Liver (tissue), 9 donors: ENCODE results near the gene ZNF423. TPM values are rescaled to one million over a fixed set of nuclear protein-coding genes. Genes with fewer than 3 reads are reported as not detected.

ENCODE experiments used
- DNase-seq: peaks from one replicate; pipeline ENCODE4 v3.0.0-alpha.2; 2017; ENCODE audit warnings: low spot score
- H3K27ac ChIP-seq, 2 donors: one replicate each; pipeline ENCODE4 v1.7.0; 2013; ENCODE audit warnings: inconsistent platforms in 2 of 2, low read length in 2 of 2, control low read depth in 1 of 2, low read depth in 1 of 2, mild to moderate bottlenecking in 1 of 2
- H3K27me3 ChIP-seq, 4 donors: one replicate each; pipeline versions ENCODE4 v1.6.1 to v1.7.0; 2013; ENCODE audit warnings: low read length in 3 of 4, inconsistent platforms in 1 of 4, mild to moderate bottlenecking in 1 of 4, moderate library complexity in 1 of 4; ENCODE audit not compliant: control insufficient read depth in 4 of 4, insufficient read depth in 4 of 4
- H3K36me3 ChIP-seq, 4 donors: one replicate each; pipeline versions ENCODE4 v1.6.1 to v1.7.0; 2013; ENCODE audit warnings: low read length in 3 of 4, mild to moderate bottlenecking in 3 of 4, low read depth in 1 of 4, moderate library complexity in 1 of 4; ENCODE audit not compliant: control insufficient read depth in 4 of 4, insufficient read depth in 3 of 4
- H3K4me1 ChIP-seq, 4 donors: one replicate each; pipeline versions ENCODE4 v1.6.1 to v1.7.0; 2013; ENCODE audit warnings: low read length in 3 of 4, mild to moderate bottlenecking in 3 of 4, moderate library complexity in 1 of 4; ENCODE audit not compliant: control insufficient read depth in 4 of 4, insufficient read depth in 4 of 4
- H3K4me3 ChIP-seq, 3 donors: one replicate each; pipeline versions ENCODE4 v1.6.1 to v1.7.0; 2013; ENCODE audit warnings: low read length in 3 of 3, control low read depth in 1 of 3, low read depth in 1 of 3, mild to moderate bottlenecking in 1 of 3
- H3K9ac ChIP-seq, 2 donors: one replicate each; pipeline ENCODE4 v1.7.0; 2013; ENCODE audit warnings: low read length in 2 of 2, mild to moderate bottlenecking in 2 of 2, moderate library complexity in 2 of 2, control low read depth in 1 of 2, low read depth in 1 of 2
- H3K9me3 ChIP-seq, 4 donors: one replicate each; pipeline versions ENCODE4 v1.6.1 to v1.7.0; 2013; ENCODE audit warnings: low read length in 3 of 4; ENCODE audit not compliant: control insufficient read depth in 4 of 4
- EGR1 ChIP-seq, 2 donors: IDR thresholded peaks; 2 replicates each; pipeline ENCODE4 v1.6.1; 2016 to 2018; ENCODE audit warnings: antibody characterized with exemption in 2 of 2, low read depth in 2 of 2
- GABPA ChIP-seq, 2 donors: IDR thresholded peaks in 1 of 2; conservative IDR thresholded peaks in 1 of 2; 2 replicates each; pipeline ENCODE4 v1.6.1; 2016; ENCODE audit warnings: antibody characterized with exemption in 2 of 2, mild to moderate bottlenecking in 1 of 2, moderate library complexity in 1 of 2
- NR2F2 ChIP-seq: IDR thresholded peaks from 2 replicates; pipeline ENCODE4 v1.6.1; 2016; ENCODE audit warnings: antibody characterized with exemption
- RAD21 ChIP-seq, 2 donors: IDR thresholded peaks; 2 replicates each; pipeline ENCODE4 v1.6.1; 2016; ENCODE audit warnings: antibody characterized with exemption in 2 of 2, mild to moderate bottlenecking in 2 of 2
- RXRA ChIP-seq, 2 donors: IDR thresholded peaks; 2 replicates each; pipeline ENCODE4 v1.6.1; 2017 to 2018; ENCODE audit warnings: antibody characterized with exemption in 2 of 2, mild to moderate bottlenecking in 1 of 2
- SP1 ChIP-seq: IDR thresholded peaks from 2 replicates; pipeline ENCODE4 v1.6.1; 2018; ENCODE audit warnings: antibody characterized with exemption, mild to moderate bottlenecking
- TAF1 ChIP-seq: conservative IDR thresholded peaks from 2 replicates; pipeline ENCODE4 v1.6.1; 2016; ENCODE audit warnings: antibody characterized with exemption, mild to moderate bottlenecking
- YY1 ChIP-seq: IDR thresholded peaks from 2 replicates; pipeline ENCODE4 v1.6.1; 2016; ENCODE audit warnings: antibody characterized with exemption, mild to moderate bottlenecking
- WGBS: extraction: QIAGEN DNeasy Blood & Tissue Kit; methylation state at CpG from one replicate; pipeline ENCODE4 v1.1.7; 2013; 5-methylcytosine and 5-hydroxymethylcytosine counted together
- polyA plus RNA-seq, 2 donors: library from polyadenylated mRNA; stranded (reverse) in 1 of 2; unstranded in 1 of 2; fragments of 200-250 nt in 1 of 2; fragments of >200 nt in 1 of 2; fragmentation: Nextera tagmentation in 1 of 2; extraction: Ambion mirVana in 1 of 2; gene quantifications; one replicate each; pipeline versions ENCODE4 v1.2.1 to v1.2.3, GENCODE V29; 2013 to 2015
- total RNA-seq, 2 donors: library from RNA; depleted of rRNA; stranded (reverse); fragments of >200 nt; gene quantifications; one replicate each; pipeline ENCODE4 v1.2.3, GENCODE V29; 2014
- TF ChIP-seq, protein P1 (sequence below): IDR thresholded peaks from 2 replicates; pipeline ENCODE4 v1.6.1; 2016; ENCODE audit warnings: antibody characterized with exemption, mild to moderate bottlenecking
- TF ChIP-seq, protein P2 (sequence below): IDR thresholded peaks from 2 replicates; pipeline ENCODE4 v1.6.1; 2016; ENCODE audit warnings: antibody characterized with exemption
- TF ChIP-seq, protein P3 (sequence below): IDR thresholded peaks from 2 replicates; pipeline ENCODE4 v1.6.1; 2016; ENCODE audit warnings: antibody characterized with exemption
- TF ChIP-seq, protein P4 (sequence below): IDR thresholded peaks from 2 replicates; pipeline ENCODE4 v1.6.1; 2016; ENCODE audit warnings: antibody characterized with exemption
- TF ChIP-seq, protein P5 (sequence below): fragments of 150-350 bp; IDR thresholded peaks from 2 replicates; pipeline ENCODE4 v1.5.1; 2017; ENCODE audit warnings: improper control_type of control experiment, low read depth, low read length; ENCODE audit not compliant: missing input control
- donor health status: healthy.
- donor health status: healthy.
- donor health status: healthy.
- donor health status: healthy.
- donor health status: healthy.

The ZNF423 gene
- total and polyA plus RNA-seq, 4 donors: 0.24 to 1.6 (median 0.39) TPM

DNA sequence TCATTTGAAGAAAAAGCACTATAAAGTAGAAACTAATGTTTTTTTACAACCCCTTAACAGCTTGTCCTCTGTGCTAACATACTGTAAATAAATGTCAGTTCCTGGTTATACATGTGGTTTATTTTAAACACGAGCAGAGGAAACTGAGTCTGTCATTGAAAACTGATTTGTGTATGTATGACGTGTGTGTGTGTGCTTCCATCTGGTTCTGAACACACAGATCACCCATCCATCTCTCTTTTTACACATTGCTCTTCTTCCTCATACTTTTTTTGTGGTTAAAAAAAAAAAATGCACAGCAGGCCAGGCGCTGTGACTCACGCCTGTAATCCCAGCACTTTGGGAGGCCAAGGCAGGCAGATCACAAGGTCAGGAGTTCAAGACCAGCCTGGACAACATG lies 49.5 kb downstream of the ZNF423 start:
- Histone ChIP-seq H3K4me1 (no peaks in the 10 kb centered on the region), H3K9me3 (no peaks in the 10 kb centered on the region), H3K36me3 (no peaks in the 10 kb centered on the region), H3K27ac (no peak overlapping the region), H3K27me3 (no peaks in the 10 kb centered on the region), H3K9ac (no peak overlapping the region), H3K4me3 (no peak overlapping the region)
- TF ChIP-seq, protein P1, sequence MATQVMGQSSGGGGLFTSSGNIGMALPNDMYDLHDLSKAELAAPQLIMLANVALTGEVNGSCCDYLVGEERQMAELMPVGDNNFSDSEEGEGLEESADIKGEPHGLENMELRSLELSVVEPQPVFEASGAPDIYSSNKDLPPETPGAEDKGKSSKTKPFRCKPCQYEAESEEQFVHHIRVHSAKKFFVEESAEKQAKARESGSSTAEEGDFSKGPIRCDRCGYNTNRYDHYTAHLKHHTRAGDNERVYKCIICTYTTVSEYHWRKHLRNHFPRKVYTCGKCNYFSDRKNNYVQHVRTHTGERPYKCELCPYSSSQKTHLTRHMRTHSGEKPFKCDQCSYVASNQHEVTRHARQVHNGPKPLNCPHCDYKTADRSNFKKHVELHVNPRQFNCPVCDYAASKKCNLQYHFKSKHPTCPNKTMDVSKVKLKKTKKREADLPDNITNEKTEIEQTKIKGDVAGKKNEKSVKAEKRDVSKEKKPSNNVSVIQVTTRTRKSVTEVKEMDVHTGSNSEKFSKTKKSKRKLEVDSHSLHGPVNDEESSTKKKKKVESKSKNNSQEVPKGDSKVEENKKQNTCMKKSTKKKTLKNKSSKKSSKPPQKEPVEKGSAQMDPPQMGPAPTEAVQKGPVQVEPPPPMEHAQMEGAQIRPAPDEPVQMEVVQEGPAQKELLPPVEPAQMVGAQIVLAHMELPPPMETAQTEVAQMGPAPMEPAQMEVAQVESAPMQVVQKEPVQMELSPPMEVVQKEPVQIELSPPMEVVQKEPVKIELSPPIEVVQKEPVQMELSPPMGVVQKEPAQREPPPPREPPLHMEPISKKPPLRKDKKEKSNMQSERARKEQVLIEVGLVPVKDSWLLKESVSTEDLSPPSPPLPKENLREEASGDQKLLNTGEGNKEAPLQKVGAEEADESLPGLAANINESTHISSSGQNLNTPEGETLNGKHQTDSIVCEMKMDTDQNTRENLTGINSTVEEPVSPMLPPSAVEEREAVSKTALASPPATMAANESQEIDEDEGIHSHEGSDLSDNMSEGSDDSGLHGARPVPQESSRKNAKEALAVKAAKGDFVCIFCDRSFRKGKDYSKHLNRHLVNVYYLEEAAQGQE: no peak
- TF ChIP-seq, protein P2, sequence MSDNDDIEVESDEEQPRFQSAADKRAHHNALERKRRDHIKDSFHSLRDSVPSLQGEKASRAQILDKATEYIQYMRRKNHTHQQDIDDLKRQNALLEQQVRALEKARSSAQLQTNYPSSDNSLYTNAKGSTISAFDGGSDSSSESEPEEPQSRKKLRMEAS: no peak
- TF ChIP-seq RAD21 (IDR thresholded peaks at IDR 0.05) (no peak), SP1 (no peak), EGR1 (IDR thresholded peaks at IDR 0.05; ENCODE audit: low read depth in 2 of 2) (no peak), TAF1 (no peak)
- TF ChIP-seq, protein P3, sequence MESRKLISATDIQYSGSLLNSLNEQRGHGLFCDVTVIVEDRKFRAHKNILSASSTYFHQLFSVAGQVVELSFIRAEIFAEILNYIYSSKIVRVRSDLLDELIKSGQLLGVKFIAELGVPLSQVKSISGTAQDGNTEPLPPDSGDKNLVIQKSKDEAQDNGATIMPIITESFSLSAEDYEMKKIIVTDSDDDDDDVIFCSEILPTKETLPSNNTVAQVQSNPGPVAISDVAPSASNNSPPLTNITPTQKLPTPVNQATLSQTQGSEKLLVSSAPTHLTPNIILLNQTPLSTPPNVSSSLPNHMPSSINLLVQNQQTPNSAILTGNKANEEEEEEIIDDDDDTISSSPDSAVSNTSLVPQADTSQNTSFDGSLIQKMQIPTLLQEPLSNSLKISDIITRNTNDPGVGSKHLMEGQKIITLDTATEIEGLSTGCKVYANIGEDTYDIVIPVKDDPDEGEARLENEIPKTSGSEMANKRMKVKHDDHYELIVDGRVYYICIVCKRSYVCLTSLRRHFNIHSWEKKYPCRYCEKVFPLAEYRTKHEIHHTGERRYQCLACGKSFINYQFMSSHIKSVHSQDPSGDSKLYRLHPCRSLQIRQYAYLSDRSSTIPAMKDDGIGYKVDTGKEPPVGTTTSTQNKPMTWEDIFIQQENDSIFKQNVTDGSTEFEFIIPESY: no peak
- TF ChIP-seq, protein P4, sequence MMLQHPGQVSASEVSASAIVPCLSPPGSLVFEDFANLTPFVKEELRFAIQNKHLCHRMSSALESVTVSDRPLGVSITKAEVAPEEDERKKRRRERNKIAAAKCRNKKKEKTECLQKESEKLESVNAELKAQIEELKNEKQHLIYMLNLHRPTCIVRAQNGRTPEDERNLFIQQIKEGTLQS: no peak
- TF ChIP-seq, protein P5, sequence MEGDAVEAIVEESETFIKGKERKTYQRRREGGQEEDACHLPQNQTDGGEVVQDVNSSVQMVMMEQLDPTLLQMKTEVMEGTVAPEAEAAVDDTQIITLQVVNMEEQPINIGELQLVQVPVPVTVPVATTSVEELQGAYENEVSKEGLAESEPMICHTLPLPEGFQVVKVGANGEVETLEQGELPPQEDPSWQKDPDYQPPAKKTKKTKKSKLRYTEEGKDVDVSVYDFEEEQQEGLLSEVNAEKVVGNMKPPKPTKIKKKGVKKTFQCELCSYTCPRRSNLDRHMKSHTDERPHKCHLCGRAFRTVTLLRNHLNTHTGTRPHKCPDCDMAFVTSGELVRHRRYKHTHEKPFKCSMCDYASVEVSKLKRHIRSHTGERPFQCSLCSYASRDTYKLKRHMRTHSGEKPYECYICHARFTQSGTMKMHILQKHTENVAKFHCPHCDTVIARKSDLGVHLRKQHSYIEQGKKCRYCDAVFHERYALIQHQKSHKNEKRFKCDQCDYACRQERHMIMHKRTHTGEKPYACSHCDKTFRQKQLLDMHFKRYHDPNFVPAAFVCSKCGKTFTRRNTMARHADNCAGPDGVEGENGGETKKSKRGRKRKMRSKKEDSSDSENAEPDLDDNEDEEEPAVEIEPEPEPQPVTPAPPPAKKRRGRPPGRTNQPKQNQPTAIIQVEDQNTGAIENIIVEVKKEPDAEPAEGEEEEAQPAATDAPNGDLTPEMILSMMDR: no peak
- WGBS: 54% methylated on average over 4 of the region's 4 CpGs
- DNase-seq: no peak

DNA sequence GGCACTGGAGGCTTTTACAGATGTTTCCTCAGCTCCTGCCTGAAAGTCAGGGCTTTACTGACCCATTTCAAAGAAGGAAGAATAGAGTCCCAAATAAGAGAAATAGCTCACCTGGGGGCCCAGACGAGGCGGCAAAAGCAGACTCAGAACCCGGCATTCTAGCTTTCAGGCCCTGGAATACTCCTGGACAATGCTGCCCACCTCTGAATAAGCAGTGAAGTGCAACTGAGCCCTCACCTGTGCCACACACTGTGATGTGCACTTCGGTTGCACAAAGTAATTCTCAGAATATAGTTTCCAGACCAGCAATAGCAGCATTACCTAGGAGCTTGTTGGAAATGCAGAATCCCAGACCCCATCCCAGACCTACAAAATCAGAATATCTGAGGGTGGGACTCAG lies 54.6 kb downstream of the ZNF423 start:
- Histone ChIP-seq H3K27me3 (no peaks in the 10 kb centered on the region), H3K36me3 (no peaks in the 10 kb centered on the region), H3K4me1 (no peaks in the 10 kb centered on the region), H3K27ac (no peak overlapping the region), H3K4me3 (no peak overlapping the region), H3K9me3 (no peaks in the 10 kb centered on the region), H3K9ac (no peak overlapping the region)
- no peak for DNase-seq
- 82% methylated on average over 4 of the region's 4 CpGs for WGBS
- TF ChIP-seq YY1 (no peak), GABPA (IDR thresholded peaks at IDR 0.05 in 1 of 2, conservative IDR thresholded peaks at IDR 0.05 in 1 of 2) (no peak), SP1 (no peak), NR2F2 (no peak), RAD21 (IDR thresholded peaks at IDR 0.05) (no peak), RXRA (IDR thresholded peaks at IDR 0.05) (no peak), EGR1 (IDR thresholded peaks at IDR 0.05; ENCODE audit: low read depth in 2 of 2) (no peak)
- TF ChIP-seq, protein P3: no peak
- TF ChIP-seq, protein P1: no peak
- TF ChIP-seq, protein P5: no peak
- TF ChIP-seq, protein P4: no peak
